CD4-positive, CD25-positive, alpha-beta regulatory T cell (primary cell): ENCODE measurements around the gene QKI. TPM values are rescaled to one million over a fixed set of nuclear protein-coding genes. Genes with fewer than 3 reads are reported as not detected.

Experiments
- ATAC-seq, 2 donors: fragments of 150-1000 bp; cut with Tn5 transposase; one replicate each; pipeline ENCODE4 v1.10.0; 2021; ENCODE audit warnings: low read depth in 2 of 2, moderate number of reproducible peaks in 2 of 2, moderate library complexity in 1 of 2
- DNase-seq, 3 donors: peaks; one replicate each; pipeline versions ENCODE4 v3.0.0 to v3.0.0-alpha.2; 2012 to 2022; ENCODE audit warnings: mixed read lengths in 1 of 3
- H3K27ac ChIP-seq: one replicate; pipeline ENCODE4 v1.7.0; 2013; ENCODE audit warnings: mild to moderate bottlenecking, low read length; ENCODE audit not compliant: insufficient read depth, poor library complexity, severe bottlenecking
- H3K27me3 ChIP-seq: one replicate; pipeline ENCODE4 v1.7.0; 2013; ENCODE audit warnings: low read length; ENCODE audit not compliant: control insufficient read depth, insufficient read depth
- H3K36me3 ChIP-seq: one replicate; pipeline ENCODE4 v1.7.0; 2013; ENCODE audit warnings: mild to moderate bottlenecking, low read length, moderate library complexity; ENCODE audit not compliant: control insufficient read depth, insufficient read depth
- H3K4me1 ChIP-seq: 2 replicates; pipeline ENCODE4 v1.7.0; 2013; ENCODE audit warnings: mild to moderate bottlenecking, low read length; ENCODE audit not compliant: insufficient read depth, control insufficient read depth, poor library complexity, severe bottlenecking
- H3K4me3 ChIP-seq: one replicate; pipeline ENCODE4 v1.7.0; 2013; ENCODE audit warnings: low read depth, mild to moderate bottlenecking, low read length, moderate library complexity
- H3K9me3 ChIP-seq, 2 experiments: 1 replicate in 1 of 2; 2 replicates in 1 of 2; pipeline ENCODE4 v1.7.0; 2013; ENCODE audit warnings: low read length in 2 of 2, mild to moderate bottlenecking in 1 of 2, moderate library complexity in 1 of 2; ENCODE audit not compliant: control insufficient read depth in 2 of 2
- H3K27ac Mint-ChIP-seq, 3 donors: one replicate each; pipeline ENCODE4 v1.8.0; 2020 to 2022; ENCODE audit warnings: mild to moderate bottlenecking in 3 of 3, mixed read lengths in 3 of 3, moderate library complexity in 2 of 3
- H3K27me3 Mint-ChIP-seq: one replicate; pipeline ENCODE4 v1.8.0; 2022; ENCODE audit warnings: mild to moderate bottlenecking, mixed read lengths
- H3K36me3 Mint-ChIP-seq: one replicate; pipeline ENCODE4 v1.8.0; 2020; ENCODE audit warnings: mixed read lengths
- H3K4me1 Mint-ChIP-seq, 4 donors: one replicate each; pipeline ENCODE4 v1.8.0; 2020 to 2022; ENCODE audit warnings: mixed read lengths in 4 of 4, mild to moderate bottlenecking in 1 of 4
- H3K4me3 Mint-ChIP-seq, 4 donors: one replicate each; pipeline ENCODE4 v1.8.0; 2020 to 2022; ENCODE audit warnings: mild to moderate bottlenecking in 4 of 4, mixed read lengths in 4 of 4, moderate library complexity in 3 of 4
- H3K9me3 Mint-ChIP-seq, 7 donors: one replicate each; pipeline ENCODE4 v1.8.0; 2020 to 2022; ENCODE audit warnings: mixed read lengths in 7 of 7, mild to moderate bottlenecking in 3 of 7, moderate library complexity in 2 of 7
- polyA plus RNA-seq, 4 donors: library from polyadenylated mRNA; unstranded; fragments of 300-500 nt; fragmentation: Illumina TruSeq; gene quantifications; one replicate each; pipeline ENCODE4 v1.2.3, GENCODE V29; 2021
- total RNA-seq: library from RNA; stranded (reverse); gene quantifications from one replicate; pipeline ENCODE4 v1.2.3, GENCODE V29; 2022

Gene QKI
- total RNA-seq (89.7 TPM), polyA plus RNA-seq (10 to 100 TPM; 10.0 to 22.2 (median 13.7) TPM)

- Histone ChIP-seq H3K9me3 (no peaks in the 10 kb centered on the region), H3K4me1 (peaks cover 30% of the 10 kb centered on the region), H3K4me3 (peak within 1 kb of the TSS; percentile 82), H3K27me3 (no peaks in the 10 kb centered on the region), H3K27ac (peak within 1 kb of the TSS; percentile 94), H3K36me3 (no peaks in the 10 kb centered on the region)
- ATAC-seq (peak; percentile 47 to 55), DNase-seq (peak; percentile 77 to 83 (median 81))
- peak within 1 kb of the TSS; percentile 71 to 94 (median 94) for H3K27ac Mint-ChIP-seq
- no peaks in the 10 kb centered on the region for H3K9me3 Mint-ChIP-seq
- H3K4me3 Mint-ChIP-seq, result peak within 1 kb of the TSS; percentile 87 to 90 (median 90)
- H3K4me1 Mint-ChIP-seq, result peaks cover 28 to 46% (median 34%) of the 10 kb centered on the region in 4 donors
- peaks cover 19% of the 10 kb centered on the region for H3K27me3 Mint-ChIP-seq
- no peaks in the 10 kb centered on the region for H3K36me3 Mint-ChIP-seq
Observed at GRCh38 chr6:163414117-163414945, at the start of gene QKI. Gene QKI (plus strand): TSS chr6:163414718. CDS start chr6:163415194, 476 bp downstream.

GRCh38 chr6:163366288-163366687, 48.2 kb upstream of the QKI start:
- H3K27ac Mint-ChIP-seq, result no peak overlapping the region
- ATAC-seq (no peak), DNase-seq (no peak)
- peaks cover 0 to 2% (median 0%) of the 10 kb centered on the region in 7 donors for H3K9me3 Mint-ChIP-seq
- H3K27me3 ChIP-seq, result peaks cover 4% of the 10 kb centered on the region
- H3K36me3 ChIP-seq, result no peaks in the 10 kb centered on the region
- H3K4me3 ChIP-seq, result no peak overlapping the region
- no peak overlapping the region for H3K27ac ChIP-seq
- no peaks in the 10 kb centered on the region for H3K4me1 ChIP-seq
- H3K36me3 Mint-ChIP-seq, result no peaks in the 10 kb centered on the region
- peaks cover 0 to 4% (median 1%) of the 10 kb centered on the region in 4 donors for H3K4me1 Mint-ChIP-seq
- no peaks in the 10 kb centered on the region for H3K9me3 ChIP-seq
- H3K4me3 Mint-ChIP-seq, result no peak overlapping the region
- peaks cover 16% of the 10 kb centered on the region for H3K27me3 Mint-ChIP-seq

GRCh38 chr6:163367497-163368183, 46.9 kb upstream of the QKI start:
- H3K4me3 ChIP-seq, result no peak overlapping the region
- H3K9me3 ChIP-seq, result no peaks in the 10 kb centered on the region
- no peak overlapping the region for H3K27ac ChIP-seq
- no peaks in the 10 kb centered on the region for H3K4me1 ChIP-seq
- no peaks in the 10 kb centered on the region for H3K36me3 ChIP-seq
- Mint-ChIP-seq H3K4me1 (peaks cover 0 to 4% (median 1%) of the 10 kb centered on the region in 4 donors), H3K9me3 (peaks cover 0 to 2% (median 0%) of the 10 kb centered on the region in 7 donors), H3K36me3 (no peaks in the 10 kb centered on the region), H3K27me3 (peaks cover 16% of the 10 kb centered on the region), H3K27ac (no peak overlapping the region), H3K4me3 (no peak overlapping the region)
- H3K27me3 ChIP-seq, result peaks cover 5% of the 10 kb centered on the region
- DNase-seq (no peak), ATAC-seq (no peak)

- H3K27ac ChIP-seq, result no peak overlapping the region
- no peak for ATAC-seq
- no peak for DNase-seq
Observed at GRCh38 chr6:163369141-163369540, 45.4 kb upstream of the QKI start.

GRCh38 chr6:163369628-163370365, 44.7 kb upstream of the QKI start:
- Histone ChIP-seq H3K4me1 (no peaks in the 10 kb centered on the region), H3K27me3 (peaks cover 8% of the 10 kb centered on the region), H3K9me3 (no peaks in the 10 kb centered on the region), H3K36me3 (no peaks in the 10 kb centered on the region), H3K4me3 (no peak overlapping the region), H3K27ac (no peak overlapping the region)
- peaks cover 14% of the 10 kb centered on the region for H3K27me3 Mint-ChIP-seq
- ATAC-seq, result no peak
- no peak overlapping the region for H3K4me3 Mint-ChIP-seq
- H3K27ac Mint-ChIP-seq, result peak overlapping the region in 2 of 3 donors; percentile 9 to 82
- H3K9me3 Mint-ChIP-seq, result no peaks in the 10 kb centered on the region
- no peaks in the 10 kb centered on the region for H3K36me3 Mint-ChIP-seq
- DNase-seq, result no peak
- peaks cover 0 to 4% (median 1%) of the 10 kb centered on the region in 4 donors for H3K4me1 Mint-ChIP-seq

More at GRCh38 chr6:163369141-163369540, 45.4 kb upstream of the QKI start:
- Mint-ChIP-seq H3K27ac (no peak overlapping the region), H3K9me3 (peaks cover 0 to 2% (median 0%) of the 10 kb centered on the region in 7 donors), H3K36me3 (no peaks in the 10 kb centered on the region), H3K27me3 (peaks cover 13% of the 10 kb centered on the region), H3K4me1 (peaks cover 0 to 4% (median 1%) of the 10 kb centered on the region in 4 donors), H3K4me3 (no peak overlapping the region)
- no peak overlapping the region for H3K4me3 ChIP-seq
- H3K27me3 ChIP-seq, result peaks cover 8% of the 10 kb centered on the region
- H3K36me3 ChIP-seq, result no peaks in the 10 kb centered on the region
- no peaks in the 10 kb centered on the region for H3K4me1 ChIP-seq
- no peaks in the 10 kb centered on the region for H3K9me3 ChIP-seq

GRCh38 chr6:163370464-163371117, 43.9 kb upstream of the QKI start:
- Histone ChIP-seq H3K9me3 (no peaks in the 10 kb centered on the region), H3K4me1 (no peaks in the 10 kb centered on the region), H3K27ac (no peak overlapping the region), H3K4me3 (no peak overlapping the region), H3K27me3 (peaks cover 8% of the 10 kb centered on the region), H3K36me3 (no peaks in the 10 kb centered on the region)
- no peak for DNase-seq
- ATAC-seq, result no peak
- Mint-ChIP-seq H3K4me1 (peaks cover 0 to 4% (median 1%) of the 10 kb centered on the region in 4 donors), H3K4me3 (no peak overlapping the region), H3K36me3 (no peaks in the 10 kb centered on the region), H3K27me3 (peaks cover 15% of the 10 kb centered on the region), H3K27ac (peak overlapping the region in 2 of 3 donors; percentile 9 to 33), H3K9me3 (no peaks in the 10 kb centered on the region)

GRCh38 chr6:163371129-163371528, 43.4 kb upstream of the QKI start:
- ATAC-seq, result no peak
- H3K9me3 Mint-ChIP-seq, result no peaks in the 10 kb centered on the region
- no peaks in the 10 kb centered on the region for H3K9me3 ChIP-seq
- H3K27me3 Mint-ChIP-seq, result peaks cover 15% of the 10 kb centered on the region
- peaks cover 0 to 4% (median 1%) of the 10 kb centered on the region in 4 donors for H3K4me1 Mint-ChIP-seq
- H3K27me3 ChIP-seq, result peaks cover 8% of the 10 kb centered on the region
- no peak overlapping the region for H3K27ac Mint-ChIP-seq
- no peak overlapping the region for H3K27ac ChIP-seq
- no peaks in the 10 kb centered on the region for H3K36me3 ChIP-seq
- H3K4me1 ChIP-seq, result no peaks in the 10 kb centered on the region
- no peak overlapping the region for H3K4me3 Mint-ChIP-seq
- H3K36me3 Mint-ChIP-seq, result no peaks in the 10 kb centered on the region
- no peak for DNase-seq
- H3K4me3 ChIP-seq, result no peak overlapping the region
